ENCODE measurements around the gene BEST2. TPM values are rescaled to one million over a fixed set of nuclear protein-coding genes. Genes with fewer than 3 reads are reported as not detected.

BEST2 gene
- total and polyA plus RNA-seq, 10 donors = not detected

- WGBS, 5 donors = 64 to 82% (median 72%) methylated on average over 10 of the region's 10 CpGs
- Histone ChIP-seq H3K4me1 (peaks cover 66 to 97% (median 90%) of the 10 kb centered on the region in 6 donors), H3K4me3 (peak overlapping the region in 1 of 8 donors; percentile 66), H3K9me3 (no peaks in the 10 kb centered on the region), H3K27me3 (replicated peaks in 1 of 7) (no peaks in the 10 kb centered on the region), H3K27ac (peak overlapping the region; percentile 95 to 100 (median 100)), H3K36me3 (no peaks in the 10 kb centered on the region)
- intact Hi-C loops (cut with DNase I; ENCODE audit: low total_unique reads) = no loop called here
- TF ChIP-seq POLR2A (IDR thresholded peaks at IDR 0.05) = no peak
- TF ChIP-seq CTCF (IDR thresholded peaks at IDR 0.05 in 8 of 11, conservative IDR thresholded peaks at IDR 0.05 in 3 of 11) = no peak
- TF ChIP-seq POLR2AphosphoS5 (IDR thresholded peaks at IDR 0.05) = no peak
- no peak for DNase-seq
Measured at GRCh38 chr19:12784394-12784870, 32.8 kb downstream of the BEST2 start.

GRCh38 chr19:12784871-12785430 is 33.4 kb downstream of the BEST2 start:
- no peaks in the 10 kb centered on the region for H3K9me3 ChIP-seq
- intact Hi-C loops (cut with DNase I; ENCODE audit: low total_unique reads) = no loop called here
- peak overlapping the region; percentile 95 to 100 (median 100) for H3K27ac ChIP-seq
- 26 to 60% (median 47%) methylated on average over 4 to 5 of the region's 5 CpGs for WGBS, 5 donors
- no peak for DNase-seq
- H3K36me3 ChIP-seq = no peaks in the 10 kb centered on the region
- H3K4me1 ChIP-seq = peaks cover 64 to 92% (median 86%) of the 10 kb centered on the region in 6 donors
- H3K27me3 ChIP-seq (replicated peaks in 1 of 7) = no peaks in the 10 kb centered on the region
- TF ChIP-seq CTCF (IDR thresholded peaks at IDR 0.05 in 8 of 11, conservative IDR thresholded peaks at IDR 0.05 in 3 of 11) = no peak
- TF ChIP-seq POLR2A (IDR thresholded peaks at IDR 0.05) = no peak
- TF ChIP-seq POLR2AphosphoS5 (IDR thresholded peaks at IDR 0.05) = no peak
- H3K4me3 ChIP-seq = peak overlapping the region in 1 of 8 donors; percentile 53

- TF ChIP-seq CTCF (IDR thresholded peaks at IDR 0.05 in 8 of 11, conservative IDR thresholded peaks at IDR 0.05 in 3 of 11) (no peak), POLR2AphosphoS5 (IDR thresholded peaks at IDR 0.05) (peak in 2 of 3 donors; percentile 42 to 49)
- WGBS, 5 donors = 34 to 57% (median 45%) methylated on average over 4 of the region's 4 CpGs
- intact Hi-C loops (cut with DNase I; ENCODE audit: low total_unique reads) = no loop called here
- Histone ChIP-seq H3K36me3 (no peaks in the 10 kb centered on the region), H3K27me3 (replicated peaks in 1 of 7) (no peaks in the 10 kb centered on the region), H3K27ac (peak overlapping the region; percentile 79 to 100 (median 100)), H3K9me3 (no peaks in the 10 kb centered on the region), H3K4me1 (peaks cover 64 to 94% (median 87%) of the 10 kb centered on the region in 6 donors), H3K4me3 (peak overlapping the region in 2 of 8 donors; percentile 3 to 53)
- DNase-seq = peak; percentile 82
Measured at GRCh38 chr19:12785431-12786031, 33.9 kb downstream of the BEST2 start.

- peak; percentile 92 for DNase-seq
- Histone ChIP-seq H3K9me3 (no peaks in the 10 kb centered on the region), H3K4me3 (peak overlapping the region in 2 of 8 donors; percentile 3 to 53), H3K27me3 (replicated peaks in 1 of 7) (peaks cover 0 to 2% (median 0%) of the 10 kb centered on the region in 7 donors), H3K27ac (peak overlapping the region; percentile 79 to 100 (median 100)), H3K4me1 (peaks cover 63 to 99% (median 91%) of the 10 kb centered on the region in 6 donors), H3K36me3 (no peaks in the 10 kb centered on the region)
- 18 to 32% (median 27%) methylated on average over 8 to 18 of the region's 18 CpGs for WGBS, 5 donors
- intact Hi-C loops (cut with DNase I; ENCODE audit: low total_unique reads) = no loop called here
- TF ChIP-seq POLR2A (IDR thresholded peaks at IDR 0.05) = no peak
- TF ChIP-seq POLR2AphosphoS5 (IDR thresholded peaks at IDR 0.05) = peak; percentile 42 to 80 (median 63)
- no peak for TF ChIP-seq CTCF (IDR thresholded peaks at IDR 0.05 in 8 of 11, conservative IDR thresholded peaks at IDR 0.05 in 3 of 11)
Measured at GRCh38 chr19:12786141-12786870, 34.7 kb downstream of the BEST2 start.
